Measurements from ENCODE around the gene ENKUR.
"Not testable (repeated sequence)": the region's sequence is repeated elsewhere in the genome, so short reads cannot be mapped to it uniquely, and the experiment has no call there.

The ENKUR gene

GRCh38 chr10:24979685-24980084, 36.3 kb downstream of the ENKUR start:
- in situ Hi-C loops (cut with MboI; ENCODE audit: low sequenced_read_pairs) = no loop called here

GRCh38 chr10:24974976-24975375, 41.0 kb downstream of the ENKUR start:
- in situ Hi-C loops (cut with MboI; ENCODE audit: low sequenced_read_pairs) = no loop called here

DNA sequence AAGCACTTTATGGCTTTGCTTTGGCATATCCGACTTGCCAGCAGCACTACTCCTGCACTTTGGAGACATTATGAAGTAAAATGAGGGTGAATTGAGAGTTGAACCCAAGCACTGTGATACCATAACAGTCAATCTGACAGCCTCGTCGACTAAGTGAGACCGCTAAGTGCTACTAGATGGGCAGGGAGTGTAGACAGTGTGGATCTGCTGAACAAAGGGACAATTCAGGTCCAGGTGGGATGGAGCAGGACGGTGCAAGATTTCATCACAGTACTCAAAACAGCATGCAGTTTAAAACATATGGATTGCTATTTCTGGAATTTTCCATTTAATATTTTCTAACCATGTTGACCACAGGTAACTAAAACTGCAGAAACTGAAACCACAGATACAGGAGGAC, 42.8 kb downstream of the ENKUR start:
- in situ Hi-C loops (cut with MboI; ENCODE audit: low sequenced_read_pairs) = no loop called here

DNA sequence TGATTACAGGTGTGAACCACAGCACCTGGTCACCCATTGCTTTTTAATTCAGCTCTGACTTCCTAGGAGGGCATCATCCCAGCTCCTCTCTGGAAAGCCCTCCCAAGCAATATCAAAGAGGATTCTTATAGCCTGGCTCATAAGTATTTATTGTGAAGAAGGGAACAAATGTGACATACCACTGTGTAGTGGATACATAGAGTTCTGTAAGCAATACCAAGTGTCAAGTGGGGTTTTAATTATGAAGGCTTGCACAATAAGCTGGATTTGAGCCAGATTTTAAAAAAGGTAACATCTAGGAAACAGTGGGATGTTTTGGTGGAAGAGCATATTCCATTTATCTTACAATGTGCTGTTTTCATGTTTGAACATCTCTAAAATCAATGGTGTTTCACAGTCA, 44.6 kb downstream of the ENKUR start:
- in situ Hi-C loops (cut with MboI; ENCODE audit: low sequenced_read_pairs) = no loop called here

DNA sequence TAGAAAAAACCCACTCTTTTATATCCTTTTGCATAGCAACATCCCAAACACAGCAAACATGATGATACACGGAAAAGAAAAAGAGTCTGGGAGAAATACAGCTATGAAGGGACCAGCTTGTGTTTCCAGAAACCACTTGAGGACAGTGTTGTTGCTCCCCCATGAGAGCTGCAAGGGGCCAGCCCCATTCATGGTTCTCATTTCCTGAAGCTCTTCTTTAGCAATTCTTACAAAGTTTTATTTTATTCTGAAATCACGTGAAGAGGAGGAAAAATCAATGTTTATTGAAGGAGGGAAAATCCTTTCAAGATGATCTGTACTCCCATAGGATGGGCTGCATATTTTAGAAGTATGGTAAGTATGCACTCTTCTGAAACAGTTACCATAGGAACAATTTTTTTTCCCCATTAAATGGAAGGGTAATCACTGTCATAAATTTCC, 46.1 kb downstream of the ENKUR start:
- in situ Hi-C loops (cut with MboI; ENCODE audit: low sequenced_read_pairs) = no loop called here

- in situ Hi-C loops (cut with MboI; ENCODE audit: low sequenced_read_pairs) = not testable (repeated sequence)
Observed at GRCh38 chr10:24968951-24969350, 47.0 kb downstream of the ENKUR start.

DNA sequence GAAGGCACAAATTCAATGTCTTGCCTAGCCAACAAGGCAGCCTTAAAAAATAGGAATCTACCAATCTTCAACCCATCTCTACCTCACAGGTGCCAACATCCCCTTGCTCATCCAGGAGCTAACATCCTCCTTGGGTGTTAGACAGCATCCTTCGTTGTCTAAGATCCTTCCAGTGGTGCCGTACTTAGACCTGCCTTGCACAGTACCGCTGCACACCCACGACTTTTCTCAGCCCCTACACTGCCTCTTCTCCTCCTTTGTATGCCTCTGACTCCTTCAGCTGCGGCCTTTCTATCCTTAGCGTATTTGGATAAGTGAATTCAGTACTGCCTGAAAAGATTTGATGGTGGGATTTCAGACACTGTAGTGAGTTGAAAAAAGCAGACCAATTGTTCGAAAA, 47.6 kb downstream of the ENKUR start:
- in situ Hi-C loops (cut with MboI; ENCODE audit: low sequenced_read_pairs) = no loop called here

DNA sequence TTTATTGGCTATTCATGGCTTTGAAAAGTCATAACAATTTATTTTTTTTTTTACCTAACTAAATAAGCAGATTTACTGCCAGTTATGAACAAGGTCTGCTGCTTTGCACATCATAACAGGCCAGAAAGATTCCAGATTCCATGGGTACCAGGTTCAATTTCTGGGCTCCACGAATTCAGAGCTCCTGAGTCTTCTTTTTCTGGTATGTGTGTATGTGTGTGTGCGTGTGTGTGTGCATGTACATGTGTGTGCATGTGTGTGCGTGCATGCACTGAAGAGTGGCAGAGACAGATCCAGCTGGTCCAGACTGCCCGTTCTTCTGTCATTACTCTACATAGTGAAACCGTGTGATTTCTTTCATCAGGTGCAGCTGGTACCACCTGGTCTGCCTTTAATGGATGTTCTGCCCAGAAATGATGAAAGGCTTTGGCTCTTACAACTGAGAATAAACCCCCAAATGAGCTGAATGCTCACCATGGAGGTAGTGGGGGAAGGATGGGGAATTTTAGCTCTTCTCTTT, 48.9 kb downstream of the ENKUR start:
- in situ Hi-C loops (cut with MboI; ENCODE audit: low sequenced_read_pairs) = no loop called here

- in situ Hi-C loops (cut with MboI; ENCODE audit: low sequenced_read_pairs) = no loop called here
Observed at GRCh38 chr10:24965051-24965450, 50.9 kb downstream of the ENKUR start.

DNA sequence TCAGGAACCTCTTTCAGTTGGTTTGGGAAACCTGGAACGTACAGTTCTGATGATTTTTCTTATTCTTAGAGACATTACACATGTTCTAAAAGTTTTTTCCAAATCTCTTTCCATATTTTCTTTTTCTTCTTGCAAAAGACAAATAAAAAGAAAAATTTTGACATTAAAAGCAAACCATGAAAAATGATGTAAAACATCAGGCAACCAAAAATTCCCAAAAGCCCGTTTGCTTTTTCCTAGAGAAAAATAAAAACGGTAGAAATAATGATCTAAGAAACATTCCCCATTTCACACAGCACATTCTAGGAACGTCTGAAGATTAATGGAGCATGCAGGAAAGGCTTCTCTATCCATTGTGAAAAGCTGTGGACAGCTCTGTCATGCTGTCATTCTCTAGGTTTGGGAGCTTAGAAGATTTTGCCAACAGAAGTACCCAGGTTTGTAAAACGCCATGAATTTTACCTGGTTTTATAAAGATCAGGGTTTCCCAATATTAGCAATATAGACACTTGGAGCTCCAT, 52.4 kb downstream of the ENKUR start:
- in situ Hi-C loops (cut with MboI; ENCODE audit: low sequenced_read_pairs) = no loop called here

DNA sequence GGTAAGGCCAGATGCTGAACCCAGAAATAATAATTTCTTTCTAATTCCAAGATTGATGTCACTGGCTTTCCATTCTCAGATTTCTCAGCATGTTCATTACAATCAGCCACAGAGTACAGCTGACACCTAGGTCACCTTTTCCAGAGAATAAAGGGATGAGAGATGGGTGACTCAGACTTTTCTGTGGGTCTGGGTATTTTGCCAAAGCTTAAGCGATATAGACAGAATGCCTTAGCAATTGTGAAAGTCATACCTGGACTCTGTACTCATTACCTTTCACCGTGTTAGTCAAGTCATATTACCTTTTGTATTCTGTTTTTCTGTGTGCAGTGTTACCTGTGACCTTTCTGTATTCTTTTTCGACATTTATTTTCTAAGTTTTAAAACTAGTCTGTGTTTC, 53.0 kb downstream of the ENKUR start:
- in situ Hi-C loops (cut with MboI; ENCODE audit: low sequenced_read_pairs) = no loop called here

DNA sequence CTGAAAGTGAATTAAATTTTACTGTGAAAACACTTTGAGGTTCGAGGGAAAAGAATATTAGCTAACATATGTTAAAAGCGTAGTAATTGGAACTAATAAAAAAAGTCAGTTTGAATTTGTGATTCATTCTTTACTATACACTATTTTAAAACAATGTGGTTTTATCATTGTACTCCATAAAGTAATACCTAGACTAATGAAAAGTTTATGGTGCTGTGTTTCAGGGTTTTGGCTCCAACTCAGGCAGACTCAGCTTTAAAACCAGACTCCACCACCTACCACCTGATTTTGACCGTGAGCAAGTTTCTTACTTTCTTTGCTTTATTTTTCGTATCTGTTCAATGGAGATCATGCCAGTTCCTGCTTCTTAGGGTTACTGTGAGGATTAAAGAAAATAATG, 54.4 kb downstream of the ENKUR start:
- in situ Hi-C loops (cut with MboI; ENCODE audit: low sequenced_read_pairs) = no loop called here

DNA sequence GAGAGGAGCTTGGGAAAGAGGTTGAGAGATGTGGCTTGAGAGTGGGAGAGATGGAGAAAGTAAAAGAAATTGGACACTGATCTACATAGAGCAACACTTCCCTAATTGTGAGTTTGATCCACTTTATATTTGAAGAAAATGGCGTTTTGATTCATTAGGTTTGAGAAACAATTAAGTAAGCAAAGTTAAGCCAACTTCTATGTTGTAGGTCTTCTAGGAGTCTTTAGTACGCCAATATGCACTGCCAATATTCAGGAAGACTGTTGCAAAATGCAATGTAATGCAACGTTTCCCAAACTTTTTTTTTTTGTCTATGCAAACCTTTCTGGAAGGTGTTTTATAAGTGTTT, 56.6 kb downstream of the ENKUR start:
- in situ Hi-C loops (cut with MboI; ENCODE audit: low sequenced_read_pairs) = no loop called here

DNA sequence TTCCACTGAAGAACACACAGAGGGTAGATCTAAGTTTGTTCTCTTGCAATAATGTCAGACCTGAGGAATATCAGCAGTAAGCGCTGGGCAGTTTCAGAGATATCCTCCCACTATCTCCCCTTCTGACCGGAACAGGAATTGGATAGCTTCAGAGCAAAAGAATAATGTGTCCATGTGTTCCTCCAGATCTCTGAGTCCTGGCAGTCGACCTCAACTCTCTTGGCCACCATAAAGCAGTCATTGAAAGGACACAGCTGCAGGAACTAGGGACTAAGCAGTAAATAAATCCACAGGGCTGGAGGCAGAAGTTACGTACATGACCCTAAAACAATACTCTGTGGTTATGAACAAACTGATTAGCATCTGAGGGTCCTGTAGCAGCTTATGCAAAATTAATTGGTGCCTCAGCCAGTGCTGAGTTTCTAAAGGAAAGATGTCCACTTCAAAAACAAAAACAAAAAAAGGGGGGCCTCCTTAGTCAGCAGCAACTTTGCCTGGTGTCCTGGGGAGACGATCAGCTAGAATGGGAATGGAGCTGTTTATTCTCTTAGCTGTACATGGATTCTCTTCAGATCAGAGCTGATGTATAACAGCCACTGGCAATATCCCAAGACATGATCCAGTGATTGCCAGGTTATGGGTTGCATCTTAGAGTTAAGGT, 57.1 kb downstream of the ENKUR start:
- in situ Hi-C loops (cut with MboI; ENCODE audit: low sequenced_read_pairs) = no loop called here

- in situ Hi-C loops (cut with MboI; ENCODE audit: low sequenced_read_pairs) = no loop called here
Observed at GRCh38 chr10:24958091-24958720, 57.8 kb downstream of the ENKUR start.

DNA sequence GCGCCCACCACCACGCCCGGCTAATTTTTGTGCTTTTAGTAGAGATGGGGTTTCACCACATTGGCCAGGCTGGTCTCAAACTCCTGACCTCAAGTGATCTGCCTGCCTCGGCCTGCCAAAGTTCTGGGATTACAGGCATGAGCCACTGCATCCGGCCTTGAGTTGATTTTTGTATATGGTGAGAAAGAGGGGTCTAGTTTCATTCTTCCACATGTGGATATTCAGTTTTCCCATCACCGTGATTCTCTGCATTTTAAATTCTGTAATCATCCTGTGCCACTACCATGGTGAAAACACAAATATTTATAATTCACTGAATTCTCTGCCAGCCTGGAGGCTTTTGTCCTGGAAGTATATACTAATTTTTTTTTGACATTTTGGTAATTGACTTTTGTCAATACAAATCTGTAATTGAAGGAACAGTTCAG, 58.3 kb downstream of the ENKUR start:
- in situ Hi-C loops (cut with MboI; ENCODE audit: low sequenced_read_pairs) = not testable (repeated sequence)

GRCh38 chr10:24953675-24954074, 62.3 kb downstream of the ENKUR start:
- in situ Hi-C loops (cut with MboI; ENCODE audit: low sequenced_read_pairs) = no loop called here

DNA sequence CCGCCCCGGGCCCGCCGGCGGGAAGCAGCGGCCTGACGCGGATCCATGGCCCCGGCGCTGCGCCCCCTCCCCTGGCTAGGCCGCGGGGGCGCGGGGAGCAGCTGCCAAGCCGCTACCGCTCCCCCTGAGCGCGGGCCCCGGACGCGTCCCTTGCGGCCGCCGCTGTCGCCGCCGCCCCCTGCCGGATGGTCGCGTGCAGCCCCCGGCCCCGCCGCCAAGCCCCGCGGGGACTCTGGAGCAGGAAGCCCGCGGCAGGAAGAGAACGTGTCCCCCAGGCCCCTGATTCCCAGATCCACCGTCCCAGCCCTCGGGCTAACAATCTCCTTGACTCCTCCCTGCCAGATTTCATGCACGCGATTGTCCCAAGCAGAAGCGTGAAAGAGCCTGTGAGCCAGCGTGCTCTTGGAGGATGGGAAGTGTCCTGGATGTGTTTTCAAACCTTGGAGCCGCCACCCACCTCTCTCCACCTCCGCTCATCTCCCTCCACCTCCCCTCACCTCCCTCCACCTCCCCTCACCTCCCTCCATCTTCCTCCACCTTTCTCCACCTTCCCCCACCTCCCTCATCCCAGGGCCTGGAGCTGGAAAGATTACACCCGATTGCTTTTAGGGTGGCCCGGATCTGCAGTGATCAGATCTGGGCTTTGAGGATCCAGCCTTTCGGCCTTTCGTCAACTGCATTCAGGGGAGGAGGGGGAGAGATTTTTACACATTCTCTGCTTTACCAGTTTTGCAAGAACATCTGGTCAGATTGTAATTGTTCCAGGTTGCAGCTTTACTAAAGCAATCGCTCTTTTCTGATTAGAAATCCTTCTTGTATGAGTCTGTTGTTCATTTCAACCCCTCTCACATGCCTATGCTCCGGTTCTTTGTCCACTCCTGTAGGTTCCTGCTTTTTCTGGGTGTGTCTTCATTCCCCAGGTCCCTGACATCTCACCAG, 63.0 kb downstream of the ENKUR start:
- in situ Hi-C loops (cut with MboI; ENCODE audit: low sequenced_read_pairs) = no loop called here

DNA sequence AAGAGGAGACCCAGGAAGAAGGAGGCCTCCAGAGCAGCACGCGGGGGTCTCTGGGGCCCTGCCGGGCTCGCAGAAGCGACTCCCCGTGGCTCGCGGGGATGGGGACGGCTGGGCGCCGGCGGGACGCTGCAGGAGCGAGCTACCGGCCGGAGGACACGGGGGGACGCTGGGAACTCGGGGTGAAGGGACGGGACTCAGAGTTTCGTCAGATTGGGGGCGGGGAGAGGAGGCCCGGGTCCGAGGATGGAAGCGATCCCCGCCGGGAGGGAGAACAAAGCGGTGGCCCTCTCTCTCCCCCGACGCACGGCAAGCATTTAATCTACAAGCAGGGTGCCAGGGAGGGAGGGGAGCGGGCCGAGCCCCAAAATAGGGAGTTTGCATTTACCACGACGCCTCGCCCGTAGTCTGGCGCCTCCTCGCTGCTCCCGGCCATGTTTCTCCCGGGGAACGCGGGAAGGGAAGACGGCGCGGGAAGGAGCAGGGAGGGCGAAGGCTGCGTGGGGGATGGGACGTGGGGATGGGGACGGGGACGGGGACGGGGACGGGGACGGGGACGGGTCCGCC, 63.7 kb downstream of the ENKUR start, which contains the start of gene PRTFDC1:
Gene PRTFDC1, minus strand, starts transcription at position 464 of the 564 bp plus-strand sequence. Its CDS starts 31 bp downstream, at position 433.
- in situ Hi-C loops (cut with MboI; ENCODE audit: low sequenced_read_pairs) = no loop called here

GRCh38 chr10:24951201-24952142, 64.5 kb downstream of the ENKUR start:
- in situ Hi-C loops (cut with MboI; ENCODE audit: low sequenced_read_pairs) = no loop called here
